Testis (tissue), 2 donors: ENCODE results near the gene HOXD11.

Experiments
- CTCF ChIP-seq, 3 experiments: fragments of 450-650 bp in 2 of 3; fragments of 200-600 bp in 1 of 3; sonication (generic) in 1 of 3; IDR thresholded peaks; one replicate each; pipeline ENCODE4 v1.5.1; 2016 to 2019; ENCODE audit warnings: antibody characterized with exemption in 3 of 3, mild to moderate bottlenecking in 2 of 3, moderate library complexity in 1 of 3
- POLR2A ChIP-seq: fragments of 450-650 bp; IDR thresholded peaks from one replicate; pipeline ENCODE4 v1.6.1; 2017; ENCODE audit warnings: antibody characterized with exemption, mild to moderate bottlenecking, moderate library complexity

GRCh38 chr2:176117162-176117822 is 10.2 kb downstream of the HOXD11 start:
- TF ChIP-seq CTCF (IDR thresholded peaks at IDR 0.05), result no peak
- no peak for TF ChIP-seq POLR2A
